KMS-11 (cell line): ENCODE data around the gene TMEM131.

Experiments
- H2AFZ ChIP-seq: fragments of 200-600 bp; sonication (generic); 2 replicates; pipeline ENCODE4 v1.6.1; 2016; ENCODE audit warnings: antibody characterized with exemption, mixed run types, low read depth
- H3K27ac ChIP-seq: fragments of 200-600 bp; sonication (generic); 2 replicates; pipeline ENCODE4 v1.6.1; 2016; ENCODE audit warnings: mild to moderate bottlenecking, mixed run types
- H3K27me3 ChIP-seq: fragments of 200-600 bp; sonication (generic); 2 replicates; pipeline ENCODE4 v1.6.1; 2017; ENCODE audit warnings: mild to moderate bottlenecking, low read depth, mixed run types, moderate library complexity; ENCODE audit not compliant: insufficient read depth
- H3K36me3 ChIP-seq: fragments of 200-600 bp; sonication (generic); 2 replicates; pipeline ENCODE4 v1.6.1; 2017; ENCODE audit warnings: mild to moderate bottlenecking, mixed run types; ENCODE audit not compliant: insufficient read depth
- H3K4me1 ChIP-seq: fragments of 200-600 bp; sonication (generic); 2 replicates; pipeline ENCODE4 v1.6.1; 2016; ENCODE audit warnings: mild to moderate bottlenecking, low read depth, mixed run types; ENCODE audit not compliant: poor library complexity, severe bottlenecking
- H3K4me2 ChIP-seq: fragments of 200-600 bp; sonication (generic); 2 replicates; pipeline ENCODE4 v1.7.0; 2016; ENCODE audit warnings: mild to moderate bottlenecking, mixed run types
- H3K4me3 ChIP-seq: fragments of 200-600 bp; sonication (generic); IDR thresholded peaks from 2 replicates; pipeline ENCODE4 v1.6.1; 2017; ENCODE audit warnings: low read depth, low read length, mixed read lengths; ENCODE audit not compliant: insufficient read depth
- H3K79me2 ChIP-seq: fragments of 200-600 bp; sonication (generic); 2 replicates; pipeline ENCODE4 v1.6.1; 2016; ENCODE audit warnings: low read depth, mixed run types; ENCODE audit not compliant: insufficient read depth
- H3K9ac ChIP-seq: fragments of 200-600 bp; sonication (generic); 2 replicates; pipeline ENCODE4 v1.6.1; 2016; ENCODE audit warnings: mild to moderate bottlenecking, mixed run types
- H4K20me1 ChIP-seq: fragments of 200-600 bp; sonication (generic); 2 replicates; pipeline ENCODE4 v1.6.1; 2016; ENCODE audit warnings: mild to moderate bottlenecking, mixed run types; ENCODE audit not compliant: insufficient read depth
- TF ChIP-seq, protein P1 (sequence below): fragments of 200-600 bp; sonication (generic); conservative IDR thresholded peaks from 2 replicates; pipeline ENCODE4 v1.6.1; 2017; ENCODE audit warnings: low read depth, mild to moderate bottlenecking, antibody characterized with exemption, low read length, moderate library complexity, mixed read lengths

The TMEM131 gene

DNA sequence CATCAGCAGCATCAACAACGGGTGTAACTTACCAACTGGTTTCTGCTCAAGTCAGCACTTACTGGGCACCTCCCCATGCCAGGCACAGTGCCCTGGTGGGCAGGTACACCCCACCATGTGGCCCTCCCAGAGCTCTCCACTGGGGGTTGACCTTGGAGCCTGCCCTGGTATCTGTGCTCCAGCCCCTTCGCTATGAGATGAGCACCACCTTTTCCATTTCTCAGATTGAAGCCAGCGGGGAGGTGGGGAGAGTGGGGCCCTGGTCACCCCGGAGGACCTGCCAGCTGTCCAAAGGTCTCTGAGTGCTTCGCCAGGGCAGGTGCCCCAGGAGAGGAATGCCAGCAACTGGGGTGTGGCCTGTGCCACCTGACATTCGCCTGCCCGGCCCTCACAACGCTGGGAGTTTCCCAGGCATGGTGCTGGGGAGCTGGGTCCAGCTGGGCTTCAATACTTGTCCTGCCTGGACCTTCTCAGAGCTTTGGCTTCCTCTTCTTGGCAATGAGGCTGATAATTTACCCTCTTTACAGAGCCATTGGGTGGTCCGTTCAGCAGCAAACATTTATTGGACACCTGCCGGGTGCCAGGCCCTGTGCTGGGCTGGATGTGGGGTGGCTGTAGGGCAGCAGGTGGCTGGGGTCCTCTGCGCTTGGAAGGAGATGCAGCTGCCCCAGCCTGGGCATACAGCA is 288.2 kb downstream of the TMEM131 start:
- no peak overlapping the region for H3K4me3 ChIP-seq
- H3K4me2 ChIP-seq, result no peak overlapping the region
- H2AFZ ChIP-seq, result no peak overlapping the region
- no peaks in the 10 kb centered on the region for H3K36me3 ChIP-seq
- TF ChIP-seq, protein P1, sequence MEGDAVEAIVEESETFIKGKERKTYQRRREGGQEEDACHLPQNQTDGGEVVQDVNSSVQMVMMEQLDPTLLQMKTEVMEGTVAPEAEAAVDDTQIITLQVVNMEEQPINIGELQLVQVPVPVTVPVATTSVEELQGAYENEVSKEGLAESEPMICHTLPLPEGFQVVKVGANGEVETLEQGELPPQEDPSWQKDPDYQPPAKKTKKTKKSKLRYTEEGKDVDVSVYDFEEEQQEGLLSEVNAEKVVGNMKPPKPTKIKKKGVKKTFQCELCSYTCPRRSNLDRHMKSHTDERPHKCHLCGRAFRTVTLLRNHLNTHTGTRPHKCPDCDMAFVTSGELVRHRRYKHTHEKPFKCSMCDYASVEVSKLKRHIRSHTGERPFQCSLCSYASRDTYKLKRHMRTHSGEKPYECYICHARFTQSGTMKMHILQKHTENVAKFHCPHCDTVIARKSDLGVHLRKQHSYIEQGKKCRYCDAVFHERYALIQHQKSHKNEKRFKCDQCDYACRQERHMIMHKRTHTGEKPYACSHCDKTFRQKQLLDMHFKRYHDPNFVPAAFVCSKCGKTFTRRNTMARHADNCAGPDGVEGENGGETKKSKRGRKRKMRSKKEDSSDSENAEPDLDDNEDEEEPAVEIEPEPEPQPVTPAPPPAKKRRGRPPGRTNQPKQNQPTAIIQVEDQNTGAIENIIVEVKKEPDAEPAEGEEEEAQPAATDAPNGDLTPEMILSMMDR, result no peak
- no peaks in the 10 kb centered on the region for H4K20me1 ChIP-seq
- H3K79me2 ChIP-seq, result no peaks in the 10 kb centered on the region
- no peaks in the 10 kb centered on the region for H3K4me1 ChIP-seq
- no peak overlapping the region for H3K9ac ChIP-seq
- H3K27me3 ChIP-seq, result no peaks in the 10 kb centered on the region
- no peak overlapping the region for H3K27ac ChIP-seq

DNA sequence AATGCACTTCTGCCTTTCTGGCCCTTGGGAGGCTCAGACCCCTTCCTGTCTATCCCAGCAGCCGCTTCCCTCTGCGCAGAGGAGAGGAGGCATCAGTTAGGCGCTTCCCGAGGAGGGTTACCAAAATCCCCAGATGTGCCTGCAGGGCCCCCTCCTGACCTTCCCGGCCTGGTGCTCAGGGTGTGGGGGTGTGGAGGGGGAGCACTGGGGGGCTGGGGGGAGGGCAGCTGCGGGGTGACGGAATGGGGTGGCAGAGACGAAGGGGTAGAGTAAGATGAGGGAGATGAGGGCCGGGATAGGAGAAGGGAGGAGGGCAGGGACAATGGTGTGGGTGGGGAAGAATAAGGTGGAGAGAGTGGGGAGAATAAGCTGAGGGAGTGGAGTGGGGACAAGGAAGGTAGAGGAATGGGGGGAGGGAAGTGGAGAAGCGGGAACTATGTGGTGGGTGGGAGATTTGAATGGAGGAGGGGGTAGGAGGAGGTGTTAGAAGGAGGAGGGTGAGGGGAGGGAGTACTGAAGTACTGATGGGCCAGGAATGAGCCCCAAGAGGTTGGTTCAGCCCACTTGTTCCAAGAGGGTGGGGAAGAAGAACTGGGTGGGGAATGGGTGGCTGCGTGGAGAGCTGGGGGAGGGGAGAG is 288.9 kb downstream of the TMEM131 start:
- Histone ChIP-seq H2AFZ (no peak overlapping the region), H4K20me1 (no peaks in the 10 kb centered on the region), H3K4me3 (no peak overlapping the region), H3K27me3 (no peaks in the 10 kb centered on the region), H3K27ac (no peak overlapping the region), H3K79me2 (no peaks in the 10 kb centered on the region), H3K36me3 (no peaks in the 10 kb centered on the region), H3K4me1 (no peaks in the 10 kb centered on the region), H3K9ac (no peak overlapping the region), H3K4me2 (no peak overlapping the region)
- TF ChIP-seq, protein P1, result no peak
